Measurements from ENCODE around the gene DERA.
"Not testable (repeated sequence)": the region's sequence is repeated elsewhere in the genome, so short reads cannot be mapped to it uniquely, and the experiment has no call there.

The DERA gene

GRCh38 chr12:15910468-15910863, 666 bp upstream of the DERA start:
- no peak for DNase-seq

- DNase-seq: not testable (repeated sequence)
These were observed 799 bp downstream of the DERA start for GRCh38 chr12:15911931-15912330.

GRCh38 chr12:15914131-15914530, 3.0 kb downstream of the DERA start:
- not testable (repeated sequence) for DNase-seq

- no peak for DNase-seq
These were observed 6.9 kb downstream of the DERA start for GRCh38 chr12:15918066-15918465.

GRCh38 chr12:15919418-15919817, 8.3 kb downstream of the DERA start:
- DNase-seq: no peak

- DNase-seq: no peak
These were observed 13.8 kb downstream of the DERA start for GRCh38 chr12:15924956-15925355.

GRCh38 chr12:15928346-15928745, 17.2 kb downstream of the DERA start:
- no peak for DNase-seq

- DNase-seq: no peak
These were observed 17.9 kb downstream of the DERA start for GRCh38 chr12:15928870-15929571.

- no peak for DNase-seq
These were observed 20.5 kb downstream of the DERA start for GRCh38 chr12:15931590-15932053.

- no peak for DNase-seq
These were observed 21.2 kb downstream of the DERA start for GRCh38 chr12:15932327-15932726.

- no peak for DNase-seq
These were observed 21.8 kb downstream of the DERA start for GRCh38 chr12:15932971-15933370.

GRCh38 chr12:15933751-15934150, 22.6 kb downstream of the DERA start:
- no peak for DNase-seq

GRCh38 chr12:15936751-15937150, 25.6 kb downstream of the DERA start:
- no peak for DNase-seq

- DNase-seq: no peak
These were observed 26.8 kb downstream of the DERA start for GRCh38 chr12:15937902-15938301.

GRCh38 chr12:15939111-15939510, 28.0 kb downstream of the DERA start:
- no peak for DNase-seq

GRCh38 chr12:15942475-15942874, 31.3 kb downstream of the DERA start:
- DNase-seq: no peak

- DNase-seq: not testable (repeated sequence)
These were observed 32.4 kb downstream of the DERA start for GRCh38 chr12:15943519-15943918.

- DNase-seq: not testable (repeated sequence)
These were observed 37.3 kb downstream of the DERA start for GRCh38 chr12:15948461-15948860.

- no peak for DNase-seq
These were observed 44.1 kb downstream of the DERA start for GRCh38 chr12:15955281-15955680.

- DNase-seq: no peak
These were observed 44.9 kb downstream of the DERA start for GRCh38 chr12:15956010-15956409.

GRCh38 chr12:15956413-15957185, 45.5 kb downstream of the DERA start:
- DNase-seq: peak; percentile 6 to 36

GRCh38 chr12:15962760-15963159, 51.6 kb downstream of the DERA start:
- no peak for DNase-seq

- no peak for DNase-seq
These were observed 52.1 kb downstream of the DERA start for GRCh38 chr12:15963271-15963670.

GRCh38 chr12:15966426-15966825, 55.3 kb downstream of the DERA start:
- DNase-seq: no peak
